HepG2 (cell line): Measurements from ENCODE around the gene LRRC4C. TPM values are rescaled to one million over a fixed set of nuclear protein-coding genes. Genes with fewer than 3 reads are reported as not detected.

Experiments
- ATAC-seq: fragments of 200-7000 bp; cut with Tn5 transposase; 3 replicates; pipeline ENCODE4 v1.9.1; 2020; ENCODE audit warnings: mild to moderate bottlenecking, moderate library complexity
- BruUV-seq: library from RNA; stranded (reverse); fragments of 400-500 nt; replicated peaks from 2 replicates; lab custom pipeline; 2021; lab: Mats Ljungman, UMichigan
- CTCF ChIA-PET: fragments of 300-600 bp; formaldehyde crosslinking; extraction: SDS; loops from one replicate; lab custom pipeline; 2021; ENCODE audit warnings: low total read pairs, inconsistent platforms, low intra/inter-chr PET ratio; lab: Yijun Ruan, JAX
- POLR2A ChIA-PET: fragments of 350-600 bp; sonication (Branson Sonifier 250); formaldehyde crosslinking; loops from one replicate; lab custom pipeline; 2020; ENCODE audit warnings: antibody characterized with exemption, inconsistent platforms; lab: Yijun Ruan, JAX
- DNase-seq: peaks from one replicate; pipeline ENCODE4 v3.0.0-alpha.2; 2015; ENCODE audit warnings: low spot score
- FAIRE-seq: peaks from 3 replicates; lab custom pipeline; 2011; peaks lifted over from hg19 to GRCh38; lab: Jason Lieb, UNC
- H2AFZ ChIP-seq: one replicate; pipeline ENCODE4 v1.6.1; 2011; ENCODE audit warnings: low read length, inconsistent platforms
- H3K27ac ChIP-seq: fragments of 300-600 bp; 3 replicates; pipeline ENCODE4 v1.8.0; 2011; ENCODE audit warnings: mixed run types, mild to moderate bottlenecking, mixed read lengths, low read length, inconsistent platforms; ENCODE audit not compliant: insufficient read depth; ENCODE audit errors: extremely low read length
- H3K27me3 ChIP-seq, 2 experiments: fragments of 200-600 bp in 1 of 2; 2 replicates in 1 of 2; 3 replicates in 1 of 2; pipeline versions ENCODE4 v1.6.0 to v1.8.0; 2011; ENCODE audit warnings: low read length in 2 of 2, mild to moderate bottlenecking in 2 of 2, moderate library complexity in 2 of 2, inconsistent platforms in 1 of 2; ENCODE audit not compliant: insufficient read depth in 2 of 2, control insufficient read depth in 1 of 2
- H3K36me3 ChIP-seq, 2 experiments: fragments of 200-600 bp in 1 of 2; replicated peaks in 1 of 2; 2 replicates in 1 of 2; 3 replicates in 1 of 2; pipeline versions ENCODE4 v1.5.1 to v1.8.0; 2011; ENCODE audit warnings: low read length in 2 of 2, inconsistent platforms in 1 of 2; ENCODE audit not compliant: insufficient read depth in 2 of 2, control insufficient read depth in 1 of 2
- H3K4me1 ChIP-seq: 2 replicates; pipeline ENCODE4 v1.5.1; 2012; ENCODE audit warnings: low read length, inconsistent platforms; ENCODE audit not compliant: insufficient read depth
- H3K4me2 ChIP-seq: 2 replicates; pipeline ENCODE4 v1.6.0; 2011; ENCODE audit warnings: low read depth, low read length, inconsistent platforms
- H3K4me3 ChIP-seq, 3 experiments: fragments of 200-600 bp in 1 of 3; sonication (generic), shearing (Covaris generic) in 1 of 3; replicated peaks in 1 of 3; 2 replicates each; pipeline ENCODE4 v1.5.1; 2011 to 2016; ENCODE audit warnings: low read length in 3 of 3, inconsistent platforms in 2 of 3, low read depth in 2 of 3, mild to moderate bottlenecking in 2 of 3, control low read depth in 1 of 3, mixed read lengths in 1 of 3; ENCODE audit not compliant: insufficient read depth in 1 of 3
- H3K79me2 ChIP-seq: one replicate; pipeline ENCODE4 v1.6.1; 2011; ENCODE audit warnings: low read length, inconsistent platforms; ENCODE audit not compliant: insufficient read depth
- H3K9ac ChIP-seq: 2 replicates; pipeline ENCODE4 v1.6.0; 2011; ENCODE audit warnings: mild to moderate bottlenecking, low read depth, low read length, inconsistent platforms; ENCODE audit not compliant: insufficient read depth
- H3K9me3 ChIP-seq: 2 replicates; pipeline ENCODE4 v1.5.1; 2012; ENCODE audit warnings: mild to moderate bottlenecking, low read length
- H4K20me1 ChIP-seq: 2 replicates; pipeline ENCODE4 v1.6.0; 2011; ENCODE audit warnings: inconsistent platforms, mild to moderate bottlenecking, low read length, moderate library complexity; ENCODE audit not compliant: insufficient read depth
- ATF7 ChIP-seq, 2 experiments: fragments of 450-650 bp in 1 of 2; sonication (generic) in 1 of 2; formaldehyde crosslinking in 1 of 2; IDR thresholded peaks; 2 replicates each; pipeline versions ENCODE4 v1.4.0 to v1.6.1; 2016 to 2020; ENCODE audit warnings: antibody characterized with exemption in 1 of 2, mild to moderate bottlenecking in 1 of 2, missing genetic modification reagents in 1 of 2
- GFI1 ChIP-seq: sonication (generic); formaldehyde crosslinking; IDR thresholded peaks from 2 replicates; pipeline ENCODE4 v1.5.0; 2020; ENCODE audit warnings: missing genetic modification reagents, mild to moderate bottlenecking, borderline replicate concordance
- HIVEP1 ChIP-seq: sonication (generic); formaldehyde crosslinking; IDR thresholded peaks from 2 replicates; pipeline ENCODE4 v1.4.0; 2020; ENCODE audit warnings: mild to moderate bottlenecking, missing genetic modification reagents
- RFXANK ChIP-seq: IDR thresholded peaks from 2 replicates; pipeline ENCODE4 v1.6.1; 2016
- ZNF180 ChIP-seq: sonication (generic); formaldehyde crosslinking; IDR thresholded peaks from 2 replicates; pipeline ENCODE4 v1.4.0; 2020; ENCODE audit warnings: low read depth, missing genetic modification reagents, borderline replicate concordance
- WGBS: methylation state at CpG from one replicate; pipeline ENCODE4 v1.1.6; 2017; ENCODE audit warnings: low lambda C conversion rate; 5-methylcytosine and 5-hydroxymethylcytosine counted together
- in situ Hi-C: cut with HindIII; loops from 2 replicates; pipeline ENCODE4 v1.10.0; 2017; ENCODE audit warnings: low pct_unique_long_range_greater_than_20kb; ENCODE audit not compliant: extremely low pct_ligation_motif_present
- intact Hi-C: fragments of 100-400 bp; cut with micrococcal nuclease; formaldehyde crosslinking; loops from one replicate; pipeline ENCODE4 v1.10.0; 2022; ENCODE audit not compliant: unreplicated experiment
- polyA plus RNA-seq, 8 experiments: library from polyadenylated mRNA; depleted of rRNA in 3 of 8; stranded (reverse) in 7 of 8; unstranded in 1 of 8; fragments of >200 nt; fragmentation: Illumina TruSeq in 4 of 8; extraction: Trizol in 4 of 8; gene quantifications; 2 replicates each; pipeline versions ENCODE4 v1.2.1 to v1.2.3, GENCODE V29; 2011 to 2016; ENCODE audit warnings: low read depth in 4 of 8, missing spikeins in 1 of 8, mixed read lengths in 1 of 8; ENCODE audit not compliant: insufficient read depth in 1 of 8
- total RNA-seq, 5 experiments: library from RNA; depleted of rRNA; stranded (reverse); fragments of >200 nt; fragmentation: Illumina TruSeq; extraction: Trizol; gene quantifications; 2 replicates each; pipeline ENCODE4 v1.2.3, GENCODE V29; 2016; ENCODE audit warnings: low read depth in 1 of 5

LRRC4C gene
- total and polyA plus RNA-seq, 2 of the 13 experiments (the other 11 are each of a cell fraction or from before 2014, with no cell fraction given), result not detected

- no peak for ATAC-seq
- H3K4me1 ChIP-seq, result no peaks in the 10 kb centered on the region
- H3K4me2 ChIP-seq, result no peak overlapping the region
- WGBS, result 1% methylated on average over 2 of the region's 2 CpGs
- no peaks in the 10 kb centered on the region for H3K9me3 ChIP-seq
- no peaks in the 10 kb centered on the region for H3K79me2 ChIP-seq
- ChIA-PET CTCF (no interaction called here), POLR2A (no interaction called here)
- FAIRE-seq, result no peak
- no peaks in the 10 kb centered on the region for H4K20me1 ChIP-seq
- in situ Hi-C loops (loop anchor here (25.0 kb wide), 1 partner anchor 1838 kb away; no protein-coding TSS in a partner anchor), intact Hi-C loops (no loop called here)
- no peak overlapping the region for H3K9ac ChIP-seq
- H2AFZ ChIP-seq, result no peak overlapping the region
- no TSS peak for BruUV-seq
- H3K4me3 ChIP-seq, result no peak overlapping the region
- H3K36me3 ChIP-seq, result no peaks in the 10 kb centered on the region
- DNase-seq, result no peak
- no peak for TF ChIP-seq GFI1 (CRISPR knock-in tag)
- TF ChIP-seq ZNF180, result no peak
- no peaks in the 10 kb centered on the region for H3K27me3 ChIP-seq
- no peak overlapping the region for H3K27ac ChIP-seq
Measured at GRCh38 chr11:41449483-41450050, 9.9 kb downstream of the LRRC4C start.

- FAIRE-seq (no peak), ATAC-seq (no peak), DNase-seq (no peak)
- ChIA-PET POLR2A (no interaction called here), CTCF (no interaction called here)
- Histone ChIP-seq H3K9ac (no peak overlapping the region), H3K79me2 (no peaks in the 10 kb centered on the region), H3K4me3 (no peak overlapping the region), H3K4me2 (no peak overlapping the region), H3K27me3 (no peaks in the 10 kb centered on the region), H3K9me3 (no peaks in the 10 kb centered on the region), H3K36me3 (no peaks in the 10 kb centered on the region), H3K27ac (no peak overlapping the region), H2AFZ (no peak overlapping the region), H3K4me1 (no peaks in the 10 kb centered on the region), H4K20me1 (no peaks in the 10 kb centered on the region)
- in situ Hi-C loops (no loop called here), intact Hi-C loops (no loop called here)
- BruUV-seq, result no TSS peak
- TF ChIP-seq ATF7 (IDR thresholded peaks at IDR 0.05) (peak; percentile 27; the same call in 1 of the 2 replicates), ATF7 (CRISPR knock-in tag; IDR thresholded peaks at IDR 0.05) (no peak), HIVEP1 (no peak), RFXANK (CRISPR knock-in tag) (no peak)
Measured at GRCh38 chr11:41446566-41446965, 12.9 kb downstream of the LRRC4C start.
